OCI-LY7 (cell line): ENCODE results near the gene DDX20. TPM values are rescaled to one million over a fixed set of nuclear protein-coding genes. Genes with fewer than 3 reads are reported as not detected.

ENCODE experiments used
- BruUV-seq: library from RNA; stranded (reverse); fragments of 400-500 nt; replicated peaks from 2 replicates; lab custom pipeline; 2021; lab: Mats Ljungman, UMichigan
- CTCF ChIA-PET: fragments of 300-600 bp; sonication (Branson Sonifier 250); formaldehyde crosslinking; loops from one replicate; lab custom pipeline; 2022; ENCODE audit warnings: antibody characterized with exemption; ENCODE audit not compliant: unreplicated experiment; lab: Charles Lee
- POLR2A ChIA-PET: fragments of 300-600 bp; sonication (Branson Sonifier 250); formaldehyde crosslinking; loops from one replicate; lab custom pipeline; 2022; ENCODE audit warnings: antibody characterized with exemption; lab: Charles Lee
- DNase-seq: peaks from one replicate; pipeline ENCODE4 v3.0.0-alpha.2; 2015; ENCODE audit warnings: low spot score
- H2AFZ ChIP-seq: fragments of 200-600 bp; sonication (generic), shearing (Covaris generic); 2 replicates; pipeline ENCODE4 v1.6.1; 2014; ENCODE audit warnings: mild to moderate bottlenecking, antibody characterized with exemption, low read length, moderate library complexity
- H3K27ac ChIP-seq: fragments of 200-600 bp; sonication (generic); 2 replicates; pipeline ENCODE4 v1.5.1; 2014; ENCODE audit warnings: mixed run types, low read depth, mild to moderate bottlenecking, moderate library complexity, low read length, inconsistent platforms; ENCODE audit not compliant: poor library complexity, severe bottlenecking
- H3K36me3 ChIP-seq: fragments of 200-600 bp; sonication (generic); 2 replicates; pipeline ENCODE4 v1.6.1; 2014; ENCODE audit warnings: mild to moderate bottlenecking, antibody characterized with exemption, low read length, moderate library complexity, mixed read lengths; ENCODE audit not compliant: insufficient read depth
- H3K4me1 ChIP-seq: fragments of 200-600 bp; sonication (generic); 2 replicates; pipeline ENCODE4 v1.5.1; 2014; ENCODE audit warnings: mild to moderate bottlenecking, low read length; ENCODE audit not compliant: insufficient read depth, poor library complexity, severe bottlenecking
- H3K4me2 ChIP-seq: fragments of 200-600 bp; sonication (generic); 2 replicates; pipeline ENCODE4 v1.6.1; 2014; ENCODE audit warnings: mild to moderate bottlenecking, low read length
- H3K4me3 ChIP-seq: fragments of 200-600 bp; sonication (generic); 2 replicates; pipeline ENCODE4 v1.5.1; 2014; ENCODE audit warnings: mild to moderate bottlenecking, low read depth, low read length; ENCODE audit not compliant: poor library complexity, severe bottlenecking
- H3K79me2 ChIP-seq: fragments of 200-600 bp; sonication (generic); 2 replicates; pipeline ENCODE4 v1.6.1; 2016; ENCODE audit warnings: low read depth, mild to moderate bottlenecking, low read length, moderate library complexity, mixed read lengths; ENCODE audit not compliant: insufficient read depth
- H3K9me2 ChIP-seq: fragments of 200-600 bp; sonication (generic); 2 replicates; pipeline ENCODE4 v1.6.1; 2016; ENCODE audit warnings: mild to moderate bottlenecking, low read length, mixed read lengths; ENCODE audit not compliant: insufficient read depth
- H3K9me3 ChIP-seq: fragments of 200-600 bp; sonication (generic); 2 replicates; pipeline ENCODE4 v1.6.1; 2014; ENCODE audit warnings: mild to moderate bottlenecking, mixed run types, low read length, mixed read lengths
- H4K20me1 ChIP-seq: fragments of 200-600 bp; sonication (generic); 2 replicates; pipeline ENCODE4 v1.6.1; 2014; ENCODE audit warnings: mild to moderate bottlenecking, antibody characterized with exemption, low read length, moderate library complexity, mixed read lengths; ENCODE audit not compliant: insufficient read depth
- CTCF ChIP-seq: fragments of 200-600 bp; sonication (generic); conservative IDR thresholded peaks from 2 replicates; pipeline ENCODE4 v1.5.1; 2014; ENCODE audit warnings: mild to moderate bottlenecking, antibody characterized with exemption, low read length, moderate library complexity, mixed read lengths
- EZH2phosphoT487 ChIP-seq: fragments of 200-600 bp; sonication (generic); IDR thresholded peaks from 2 replicates; pipeline ENCODE4 v1.6.1; 2018; ENCODE audit warnings: low read depth, borderline replicate concordance, mild to moderate bottlenecking, mixed run types, antibody characterized with exemption, low read length, moderate library complexity, mixed read lengths
- intact Hi-C: fragments of 100-400 bp; cut with micrococcal nuclease; formaldehyde crosslinking; loops from one replicate; pipeline ENCODE4 v1.10.0; 2022; ENCODE audit not compliant: unreplicated experiment
- total RNA-seq, 2 experiments: library from RNA; depleted of rRNA in 1 of 2; stranded (reverse); fragments of >200 nt in 1 of 2; shearing (Covaris generic) in 1 of 2; gene quantifications; 2 replicates each; pipeline ENCODE4 v1.2.3, GENCODE V29; 2014 to 2022

DDX20 gene
- total RNA-seq, 2 experiments from 2014 or later: 30.0 to 32.9 TPM

GRCh38 chr1:111727056-111727455 is 28.6 kb upstream of the DDX20 start:
- ChIA-PET CTCF (no interaction called here), POLR2A (interaction anchor here (0.6 to 0.9 kb wide), 3 partner anchors 9 to 228 kb away, joined by 3 to 6 read pairs (median 3); no protein-coding TSS in a partner anchor)
- intact Hi-C loops: no loop called here
- BruUV-seq: no TSS peak
- Histone ChIP-seq H3K4me2 (no peak overlapping the region), H3K79me2 (no peaks in the 10 kb centered on the region), H3K9me2 (no peaks in the 10 kb centered on the region), H3K9me3 (no peaks in the 10 kb centered on the region), H3K4me3 (no peak overlapping the region), H2AFZ (no peak overlapping the region), H3K27ac (no peak overlapping the region), H3K4me1 (peaks cover 11% of the 10 kb centered on the region), H3K36me3 (no peaks in the 10 kb centered on the region), H4K20me1 (no peaks in the 10 kb centered on the region)
- DNase-seq: no peak
- TF ChIP-seq EZH2phosphoT487 (no peak), CTCF (no peak)

- POLR2A ChIA-PET: interaction anchor here (1.4 to 2.8 kb wide), 2 partner anchors 10 to 21 kb away, joined by 6 to 10 read pairs; partner anchors contain the start of gene INKA2
These were observed 26.3 kb upstream of the DDX20 start for GRCh38 chr1:111729271-111729921.

More at GRCh38 chr1:111729271-111729921, 26.3 kb upstream of the DDX20 start:
- no peak overlapping the region for H3K27ac ChIP-seq
- DNase-seq: no peak
- H3K4me1 ChIP-seq: no peaks in the 10 kb centered on the region
- H2AFZ ChIP-seq: no peak overlapping the region
- CTCF ChIA-PET: no interaction called here
- no peaks in the 10 kb centered on the region for H3K9me3 ChIP-seq
- H3K36me3 ChIP-seq: no peaks in the 10 kb centered on the region
- TF ChIP-seq CTCF: no peak
- TF ChIP-seq EZH2phosphoT487: no peak
- no peak overlapping the region for H3K4me2 ChIP-seq
- no peak overlapping the region for H3K4me3 ChIP-seq
- no peaks in the 10 kb centered on the region for H3K9me2 ChIP-seq
- no peaks in the 10 kb centered on the region for H3K79me2 ChIP-seq
- no peaks in the 10 kb centered on the region for H4K20me1 ChIP-seq
- intact Hi-C loops: no loop called here
- no TSS peak for BruUV-seq
